Hepatocyte (in vitro differentiated cells): ENCODE measurements around the gene ESRRG. TPM values are rescaled to one million over a fixed set of nuclear protein-coding genes. Genes with fewer than 3 reads are reported as not detected.
A peak's percentile ranks its signal among the peaks of the same experiment; 100 is the strongest.

Source experiments
- DNase-seq: peaks from one replicate; pipeline ENCODE4 v3.0.0-alpha.2; 2016; ENCODE audit warnings: low spot score
- H2AFZ ChIP-seq: fragments of 200-600 bp; sonication (generic); 2 replicates; pipeline ENCODE4 v1.6.0; 2016; ENCODE audit warnings: antibody characterized with exemption, mild to moderate bottlenecking
- H3K27ac ChIP-seq: fragments of 200-600 bp; sonication (generic); 2 replicates; pipeline ENCODE4 v1.5.1; 2016; ENCODE audit warnings: mild to moderate bottlenecking
- H3K27me3 ChIP-seq: fragments of 200-600 bp; sonication (generic); 2 replicates; pipeline ENCODE4 v1.6.1; 2016
- H3K36me3 ChIP-seq: fragments of 200-600 bp; sonication (generic); replicated peaks from 2 replicates; pipeline ENCODE4 v1.5.1; 2016; ENCODE audit warnings: low read depth; ENCODE audit not compliant: insufficient read depth
- H3K4me1 ChIP-seq: fragments of 200-600 bp; sonication (generic); 2 replicates; pipeline ENCODE4 v1.5.1; 2016; ENCODE audit warnings: mild to moderate bottlenecking, moderate library complexity; ENCODE audit not compliant: insufficient read depth
- H3K4me2 ChIP-seq: fragments of 200-600 bp; sonication (generic); 2 replicates; pipeline ENCODE4 v1.6.0; 2016
- H3K4me3 ChIP-seq: fragments of 200-600 bp; sonication (generic); 2 replicates; pipeline ENCODE4 v1.5.1; 2016; ENCODE audit warnings: mild to moderate bottlenecking
- H3K79me2 ChIP-seq: fragments of 200-600 bp; sonication (generic); 2 replicates; pipeline ENCODE4 v1.6.0; 2017; ENCODE audit warnings: mild to moderate bottlenecking
- H3K9me2 ChIP-seq: fragments of 200-600 bp; sonication (generic); replicated peaks from 2 replicates; pipeline ENCODE4 v1.6.0; 2017; ENCODE audit warnings: mild to moderate bottlenecking; ENCODE audit not compliant: insufficient read depth
- H3K9me3 ChIP-seq: fragments of 200-600 bp; sonication (generic); 2 replicates; pipeline ENCODE4 v1.5.1; 2016; ENCODE audit warnings: low read depth, mild to moderate bottlenecking
- H4K20me1 ChIP-seq: fragments of 200-600 bp; sonication (generic); 2 replicates; pipeline ENCODE4 v1.6.0; 2016; ENCODE audit warnings: mild to moderate bottlenecking; ENCODE audit not compliant: insufficient read depth, poor library complexity, severe bottlenecking
- CTCF ChIP-seq: fragments of 200-600 bp; sonication (generic); IDR thresholded peaks from 2 replicates; pipeline ENCODE4 v1.5.1; 2016; ENCODE audit warnings: antibody characterized with exemption, mild to moderate bottlenecking; ENCODE audit not compliant: poor library complexity
- EZH2 ChIP-seq: fragments of 200-600 bp; sonication (generic); IDR thresholded peaks from 2 replicates; pipeline ENCODE4 v1.6.1; 2016; ENCODE audit warnings: antibody characterized with exemption, mild to moderate bottlenecking, borderline replicate concordance
- EZH2phosphoT487 ChIP-seq: fragments of 200-600 bp; sonication (generic); IDR thresholded peaks from one replicate; pipeline ENCODE4 v1.6.1; 2018; ENCODE audit warnings: antibody characterized with exemption, mild to moderate bottlenecking, low read depth, moderate library complexity; ENCODE audit not compliant: unreplicated experiment, severe bottlenecking
- WGBS: methylation state at CpG from one replicate; pipeline ENCODE4 v1.1.6; 2016; ENCODE audit warnings: low lambda C conversion rate; ENCODE audit errors: missing lambda C conversion rate; 5-methylcytosine and 5-hydroxymethylcytosine counted together
- polyA plus RNA-seq: library from polyadenylated mRNA; unstranded; fragments of >200 nt; fragmentation: Nextera tagmentation; extraction: Ambion mirVana; gene quantifications from 2 replicates; pipeline ENCODE4 v1.2.1, GENCODE V29; 2016
- total RNA-seq: library from RNA; depleted of rRNA; stranded (reverse); fragments of >200 nt; gene quantifications from 2 replicates; pipeline ENCODE4 v1.2.3, GENCODE V29; 2014

The ESRRG gene
- total and polyA plus RNA-seq, 2 experiments from 2014 or later = 2.8 to 10.3 TPM

- 31% methylated on average over 14 of the region's 14 CpGs for WGBS
- peak; percentile 22 for DNase-seq
- Histone ChIP-seq H3K9me2 (no peaks in the 10 kb centered on the region), H3K79me2 (peaks cover 7% of the 10 kb centered on the region), H3K27ac (no peak overlapping the region), H3K36me3 (no peaks in the 10 kb centered on the region), H4K20me1 (no peaks in the 10 kb centered on the region), H3K4me3 (no peak overlapping the region), H3K27me3 (no peaks in the 10 kb centered on the region), H3K4me2 (peak overlapping the region; percentile 74), H3K9me3 (no peaks in the 10 kb centered on the region), H3K4me1 (peaks cover 7% of the 10 kb centered on the region), H2AFZ (peak overlapping the region; percentile 65)
- no peak for TF ChIP-seq EZH2
- TF ChIP-seq CTCF = no peak
- TF ChIP-seq EZH2phosphoT487 = no peak
Observed at GRCh38 chr1:216686860-216687766, 36.1 kb downstream of the ESRRG start.

- Histone ChIP-seq H3K4me1 (peaks cover 3% of the 10 kb centered on the region), H3K4me2 (no peak overlapping the region), H4K20me1 (no peaks in the 10 kb centered on the region), H3K27me3 (no peaks in the 10 kb centered on the region), H2AFZ (no peak overlapping the region), H3K36me3 (no peaks in the 10 kb centered on the region), H3K79me2 (peaks cover 2% of the 10 kb centered on the region), H3K4me3 (no peak overlapping the region), H3K9me3 (no peaks in the 10 kb centered on the region), H3K9me2 (no peaks in the 10 kb centered on the region), H3K27ac (no peak overlapping the region)
- no peak for TF ChIP-seq EZH2phosphoT487
- no peak for TF ChIP-seq CTCF
- TF ChIP-seq EZH2 = no peak
- WGBS = 74% methylated on average over 7 of the region's 7 CpGs
- DNase-seq = no peak
Observed at GRCh38 chr1:216682752-216683151, 40.5 kb downstream of the ESRRG start.

- Histone ChIP-seq H3K4me3 (no peak overlapping the region), H3K4me2 (no peak overlapping the region), H3K9me2 (no peaks in the 10 kb centered on the region), H3K36me3 (no peaks in the 10 kb centered on the region), H3K79me2 (no peaks in the 10 kb centered on the region), H3K27ac (no peak overlapping the region), H3K9me3 (no peaks in the 10 kb centered on the region), H3K27me3 (no peaks in the 10 kb centered on the region), H3K4me1 (no peaks in the 10 kb centered on the region), H2AFZ (no peak overlapping the region), H4K20me1 (no peaks in the 10 kb centered on the region)
- WGBS = 84% methylated on average over 14 of the region's 14 CpGs
- TF ChIP-seq CTCF (no peak), EZH2phosphoT487 (no peak), EZH2 (no peak)
- no peak for DNase-seq
Observed at GRCh38 chr1:216679108-216679507, 44.1 kb downstream of the ESRRG start.
